GM23338 (cell line): ENCODE measurements around the gene MYO3B. TPM values are rescaled to one million over a fixed set of nuclear protein-coding genes. Genes with fewer than 3 reads are reported as not detected.
"Not testable (repeated sequence)": the region's sequence is repeated elsewhere in the genome, so short reads cannot be mapped to it uniquely, and the experiment has no call there.

Source experiments
- ATAC-seq: fragments of 200-7000 bp; cut with Tn5 transposase; 3 replicates; pipeline ENCODE4 v1.9.1; 2020
- DNase-seq: peaks from one replicate; pipeline ENCODE4 v3.0.0-alpha.2; 2015; ENCODE audit warnings: low spot score
- H2AFZ ChIP-seq: fragments of 200-600 bp; sonication (generic); 2 replicates; pipeline ENCODE4 v1.8.0; 2016; ENCODE audit warnings: antibody characterized with exemption, mild to moderate bottlenecking, moderate library complexity
- H3F3A ChIP-seq: fragments of 200-600 bp; sonication (generic); replicated peaks from 2 replicates; pipeline ENCODE4 v1.8.0; 2017; ENCODE audit warnings: antibody characterized with exemption, mixed run types, low read depth
- H3K27ac ChIP-seq: fragments of 200-600 bp; sonication (generic); 2 replicates; pipeline ENCODE4 v1.6.1; 2016; ENCODE audit warnings: low read depth
- H3K27me3 ChIP-seq: fragments of 200-600 bp; sonication (generic); 2 replicates; pipeline ENCODE4 v1.8.0; 2016; ENCODE audit warnings: mild to moderate bottlenecking, mixed run types, moderate library complexity; ENCODE audit not compliant: insufficient read depth
- H3K36me3 ChIP-seq: fragments of 200-600 bp; sonication (generic); 2 replicates; pipeline ENCODE4 v1.8.0; 2016; ENCODE audit warnings: mild to moderate bottlenecking; ENCODE audit not compliant: insufficient read depth
- H3K4me1 ChIP-seq: fragments of 200-600 bp; sonication (generic); 2 replicates; pipeline ENCODE4 v1.8.0; 2016; ENCODE audit warnings: mild to moderate bottlenecking, moderate library complexity; ENCODE audit not compliant: insufficient read depth
- H3K4me2 ChIP-seq: fragments of 200-600 bp; sonication (generic); 2 replicates; pipeline ENCODE4 v1.7.1; 2017; ENCODE audit warnings: mixed run types
- H3K4me3 ChIP-seq: fragments of 200-600 bp; sonication (generic); 2 replicates; pipeline ENCODE4 v1.6.1; 2016; ENCODE audit warnings: mixed run types
- H3K79me2 ChIP-seq: fragments of 200-600 bp; sonication (generic); replicated peaks from 2 replicates; pipeline ENCODE4 v1.8.0; 2017; ENCODE audit warnings: mild to moderate bottlenecking; ENCODE audit not compliant: insufficient read depth
- H3K9me2 ChIP-seq: fragments of 200-600 bp; sonication (generic); 2 replicates; pipeline ENCODE4 v1.8.0; 2017; ENCODE audit not compliant: insufficient read depth
- H4K20me1 ChIP-seq: fragments of 200-600 bp; sonication (generic); replicated peaks from 2 replicates; pipeline ENCODE4 v1.8.0; 2017; ENCODE audit warnings: mild to moderate bottlenecking; ENCODE audit not compliant: insufficient read depth
- H3K27ac Mint-ChIP-seq: 2 replicates; pipeline ENCODE4 v1.8.0; 2020; ENCODE audit warnings: inconsistent platforms, mild to moderate bottlenecking, moderate library complexity, mixed read lengths
- H3K27me3 Mint-ChIP-seq: 3 replicates; pipeline ENCODE4 v1.8.0; 2022; ENCODE audit warnings: low read depth, mild to moderate bottlenecking, moderate library complexity, mixed read lengths, inconsistent platforms; ENCODE audit not compliant: insufficient read depth, poor library complexity
- H3K36me3 Mint-ChIP-seq: 3 replicates; pipeline ENCODE4 v1.8.0; 2021; ENCODE audit warnings: low read depth, mild to moderate bottlenecking, inconsistent platforms, moderate library complexity, mixed read lengths
- H3K4me1 Mint-ChIP-seq: 3 replicates; pipeline ENCODE4 v1.8.0; 2020; ENCODE audit warnings: mild to moderate bottlenecking, inconsistent platforms, mixed read lengths
- H3K4me3 Mint-ChIP-seq: 3 replicates; pipeline ENCODE4 v1.8.0; 2021; ENCODE audit warnings: moderate library complexity, mild to moderate bottlenecking, inconsistent platforms, mixed read lengths
- H3K9me3 Mint-ChIP-seq: 3 replicates; pipeline ENCODE4 v1.8.0; 2020; ENCODE audit warnings: moderate library complexity, mild to moderate bottlenecking, inconsistent platforms, mixed read lengths
- CREB1 ChIP-seq: fragments of 250-450 bp; sonication (Bioruptor Pico); IDR thresholded peaks from 2 replicates; pipeline ENCODE4 v1.5.0; 2020; ENCODE audit warnings: low read depth, mild to moderate bottlenecking, moderate library complexity
- EZH2phosphoT487 ChIP-seq: fragments of 200-600 bp; sonication (generic); IDR thresholded peaks from one replicate; pipeline ENCODE4 v1.8.1; 2018; ENCODE audit warnings: antibody characterized with exemption; ENCODE audit not compliant: unreplicated experiment
- NANOG ChIP-seq: IDR thresholded peaks from 2 replicates; pipeline ENCODE4 v1.6.1; 2016; ENCODE audit warnings: antibody characterized with exemption, borderline replicate concordance
- POLR2AphosphoS5 ChIP-seq: IDR thresholded peaks from 2 replicates; pipeline ENCODE4 v1.6.1; 2016; ENCODE audit warnings: antibody characterized with exemption, low read depth
- ZNF331 ChIP-seq: fragments of 250-450 bp; sonication (Bioruptor Pico); IDR thresholded peaks from 2 replicates; pipeline ENCODE4 v1.5.0; 2020; ENCODE audit warnings: low read depth, mild to moderate bottlenecking, moderate library complexity
- polyA plus RNA-seq: library from polyadenylated mRNA; unstranded; fragments of >200 nt; fragmentation: Nextera tagmentation; extraction: Ambion mirVana; gene quantifications from 2 replicates; pipeline ENCODE4 v1.2.1, GENCODE V29; 2016
- total RNA-seq: library from RNA; depleted of rRNA; stranded (reverse); fragments of >200 nt; shearing (Covaris generic); gene quantifications from 2 replicates; pipeline ENCODE4 v1.2.3, GENCODE V29; 2014

The MYO3B gene
- total and polyA plus RNA-seq, 2 experiments from 2014 or later: 0.42 TPM; not detected in 1

- Histone ChIP-seq H3K27me3 (no peaks in the 10 kb centered on the region), H3K36me3 (no peaks in the 10 kb centered on the region; the same call in 1 of the 2 replicates), H3K4me1 (no peaks in the 10 kb centered on the region), H2AFZ (no peak overlapping the region), H3K4me2 (no peak overlapping the region), H3K9me2 (no peaks in the 10 kb centered on the region), H3K79me2 (no peaks in the 10 kb centered on the region), H3F3A (no peaks in the 10 kb centered on the region), H4K20me1 (no peaks in the 10 kb centered on the region), H3K27ac (no peak overlapping the region), H3K4me3 (no peak overlapping the region)
- H3K36me3 Mint-ChIP-seq: no peaks in the 10 kb centered on the region
- 0 out of 3 replicates have a peak, but pooled peaks cover 2% of the 10 kb centered on the region for H3K9me3 Mint-ChIP-seq
- no peak overlapping the region for H3K4me3 Mint-ChIP-seq
- H3K27me3 Mint-ChIP-seq: no peaks in the 10 kb centered on the region
- TF ChIP-seq NANOG: no peak
- TF ChIP-seq POLR2AphosphoS5: no peak
- TF ChIP-seq CREB1: no peak
- TF ChIP-seq EZH2phosphoT487: no peak
- no peak for DNase-seq
- H3K27ac Mint-ChIP-seq: no peak overlapping the region
- ATAC-seq: no peak
- peaks cover 4% of the 10 kb centered on the region; the same call in 2 of the 3 replicates for H3K4me1 Mint-ChIP-seq
Measured at GRCh38 chr2:170262343-170262742, 84.4 kb downstream of the MYO3B start.

GRCh38 chr2:170262806-170263205 lies 84.9 kb downstream of the MYO3B start:
- Histone ChIP-seq H3K36me3 (no peaks in the 10 kb centered on the region; the same call in 1 of the 2 replicates), H2AFZ (no peak overlapping the region), H3K4me1 (no peaks in the 10 kb centered on the region), H3K27me3 (no peaks in the 10 kb centered on the region), H3K27ac (no peak overlapping the region), H3K4me3 (no peak overlapping the region), H3K4me2 (no peak overlapping the region), H4K20me1 (no peaks in the 10 kb centered on the region), H3K9me2 (peaks cover 2% of the 10 kb centered on the region; the same call in 1 of the 2 replicates), H3F3A (no peaks in the 10 kb centered on the region), H3K79me2 (no peaks in the 10 kb centered on the region)
- H3K27me3 Mint-ChIP-seq: no peaks in the 10 kb centered on the region
- no peak for TF ChIP-seq EZH2phosphoT487
- peak; percentile 54 for TF ChIP-seq ZNF331 (CRISPR knock-in tag)
- ATAC-seq: no peak
- no peak overlapping the region for H3K4me3 Mint-ChIP-seq
- no peaks in the 10 kb centered on the region for H3K36me3 Mint-ChIP-seq
- H3K4me1 Mint-ChIP-seq: peaks cover 4% of the 10 kb centered on the region; the same call in 2 of the 3 replicates
- 0 out of 3 replicates have a peak, but pooled peaks cover 2% of the 10 kb centered on the region for H3K9me3 Mint-ChIP-seq
- no peak overlapping the region for H3K27ac Mint-ChIP-seq
- DNase-seq: no peak

DNA sequence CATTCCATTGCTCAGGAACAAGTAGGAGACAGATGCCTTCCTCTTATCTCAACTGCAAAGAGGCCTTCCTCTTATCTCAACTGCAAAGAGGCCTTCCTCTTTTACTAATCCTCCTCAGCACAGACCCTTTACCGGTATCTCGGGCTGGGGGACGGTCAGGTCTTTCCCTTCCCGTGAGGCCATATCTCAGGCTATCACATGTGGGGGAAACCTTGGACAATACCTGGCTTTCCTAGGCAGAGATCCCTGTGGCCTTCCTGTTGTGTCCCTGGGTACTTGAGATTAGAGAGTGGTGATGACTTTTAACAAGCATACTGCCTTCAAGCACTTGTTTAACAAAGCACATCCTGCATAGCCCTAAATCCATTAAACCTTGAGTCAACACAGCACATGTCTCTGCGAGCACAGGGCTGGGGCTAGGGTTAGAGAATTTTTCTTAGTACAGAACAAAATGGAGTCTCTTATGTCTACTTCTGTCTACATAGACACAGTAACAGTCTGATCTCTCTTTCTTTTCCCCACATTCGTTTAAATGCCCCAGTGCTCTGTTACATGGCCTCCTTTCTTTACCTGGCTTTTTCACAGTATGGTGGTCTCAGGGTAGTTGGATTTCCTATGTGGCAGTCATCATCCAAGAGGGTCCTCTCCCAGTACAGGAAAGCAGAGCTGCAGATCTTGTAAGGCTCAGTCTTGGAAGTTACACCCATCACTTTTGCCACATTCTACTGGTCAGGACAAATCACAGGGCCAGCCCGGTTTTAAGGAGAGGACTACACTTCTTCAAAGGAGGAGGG lies 86.0 kb downstream of the MYO3B start:
- H3K4me3 Mint-ChIP-seq, H3K36me3 Mint-ChIP-seq, H3K79me2 ChIP-seq, H2AFZ ChIP-seq, H3K4me1 ChIP-seq, H3K27ac ChIP-seq, H3K4me2 ChIP-seq, H3K9me3 Mint-ChIP-seq, H4K20me1 ChIP-seq, H3K36me3 ChIP-seq, H3K27me3 ChIP-seq, H3K27ac Mint-ChIP-seq, H3K9me2 ChIP-seq, H3K27me3 Mint-ChIP-seq, H3F3A ChIP-seq, DNase-seq, H3K4me1 Mint-ChIP-seq, H3K4me3 ChIP-seq, ATAC-seq: not testable (repeated sequence)
